ENCODE data around the gene ZMYND8.

ZMYND8 gene

GRCh38 chr20:47235853-47236638 lies 120.5 kb downstream of the ZMYND8 start:
- Histone ChIP-seq H3K4me1 (ENCODE audit: control insufficient read depth, insufficient read depth, low read depth, low read length) (peaks cover 14% of the 10 kb centered on the region), H3K18ac (ENCODE audit: low read depth in 1 of 2, low read length in 2 of 2) (no peak overlapping the region), H2BK12ac (ENCODE audit: low read length in 2 of 2) (no peak overlapping the region), H3K4me3 (ENCODE audit: insufficient read depth in 1 of 2, low read depth in 1 of 2, low read length in 2 of 2) (no peak overlapping the region), H3K4me2 (ENCODE audit: low read length, poor library complexity, severe bottlenecking) (no peak overlapping the region), H3K79me1 (replicated peaks; ENCODE audit: low read length, poor library complexity, severe bottlenecking) (peaks cover 30% of the 10 kb centered on the region), H2BK5ac (ENCODE audit: low read depth, low read length, poor library complexity, severe bottlenecking) (no peak overlapping the region), H3K14ac (ENCODE audit: low read length in 2 of 2) (no peak overlapping the region), H3K23ac (ENCODE audit: low read length in 2 of 2) (no peak overlapping the region), H3K4ac (ENCODE audit: low read depth in 1 of 2, low read length in 2 of 2) (no peak overlapping the region), H2AK5ac (ENCODE audit: low read length, severe bottlenecking) (no peak overlapping the region), H3K9ac (ENCODE audit: low read length) (no peak overlapping the region), H3K9me3 (ENCODE audit: control insufficient read depth, low read length) (no peaks in the 10 kb centered on the region), H4K91ac (ENCODE audit: low read length) (no peak overlapping the region), H3K36me3 (ENCODE audit: control insufficient read depth in 1 of 2, insufficient read depth in 2 of 2, low read depth in 1 of 2, low read length in 2 of 2) (peaks cover 38 to 69% of the 10 kb centered on the region in 2 experiments), H2AFZ (ENCODE audit: low read depth, low read length) (no peak overlapping the region), H4K8ac (ENCODE audit: low read length) (no peak overlapping the region), H3K27ac (ENCODE audit: low read length, poor library complexity, severe bottlenecking) (no peak overlapping the region), H3K27me3 (ENCODE audit: control insufficient read depth in 1 of 2, insufficient read depth in 1 of 2, low read length in 2 of 2) (no peaks in the 10 kb centered on the region), H2BK120ac (ENCODE audit: low read depth, low read length) (no peak overlapping the region), H2BK15ac (ENCODE audit: low read depth, poor library complexity, severe bottlenecking) (no peak overlapping the region)
- WGBS: 96% methylated on average over 13 of the region's 14 CpGs
- no peak for DNase-seq

GRCh38 chr20:47235111-47235510 lies 121.4 kb downstream of the ZMYND8 start:
- 95% methylated on average over 6 of the region's 6 CpGs for WGBS
- Histone ChIP-seq H2BK5ac (ENCODE audit: low read depth, low read length, poor library complexity, severe bottlenecking) (no peak overlapping the region), H4K8ac (ENCODE audit: low read length) (no peak overlapping the region)

GRCh38 chr20:47233333-47234188 lies 122.9 kb downstream of the ZMYND8 start:
- Histone ChIP-seq H3K4me2 (ENCODE audit: low read length, poor library complexity, severe bottlenecking) (no peak overlapping the region), H2BK15ac (ENCODE audit: low read depth, poor library complexity, severe bottlenecking) (no peak overlapping the region), H2AFZ (ENCODE audit: low read depth, low read length) (no peak overlapping the region), H3K4me3 (ENCODE audit: insufficient read depth in 1 of 2, low read depth in 1 of 2, low read length in 2 of 2) (no peak overlapping the region), H3K27ac (ENCODE audit: low read length, poor library complexity, severe bottlenecking) (peak overlapping the region; percentile 34), H3K23ac (ENCODE audit: low read length in 2 of 2) (no peak overlapping the region), H3K9ac (ENCODE audit: low read length) (no peak overlapping the region), H3K18ac (ENCODE audit: low read depth in 1 of 2, low read length in 2 of 2) (no peak overlapping the region), H4K91ac (ENCODE audit: low read length) (no peak overlapping the region), H3K14ac (ENCODE audit: low read length in 2 of 2) (no peak overlapping the region), H3K4me1 (ENCODE audit: control insufficient read depth, insufficient read depth, low read depth, low read length) (peaks cover 18% of the 10 kb centered on the region), H2BK12ac (ENCODE audit: low read length in 2 of 2) (no peak overlapping the region), H3K4ac (ENCODE audit: low read depth in 1 of 2, low read length in 2 of 2) (no peak overlapping the region), H3K79me1 (replicated peaks; ENCODE audit: low read length, poor library complexity, severe bottlenecking) (peaks cover 23% of the 10 kb centered on the region), H2AK5ac (ENCODE audit: low read length, severe bottlenecking) (peak overlapping the region; percentile 30), H2BK5ac (ENCODE audit: low read depth, low read length, poor library complexity, severe bottlenecking) (no peak overlapping the region), H3K36me3 (ENCODE audit: control insufficient read depth in 1 of 2, insufficient read depth in 2 of 2, low read depth in 1 of 2, low read length in 2 of 2) (peaks cover 34 to 77% of the 10 kb centered on the region in 2 experiments), H4K8ac (ENCODE audit: low read length) (no peak overlapping the region), H2BK120ac (ENCODE audit: low read depth, low read length) (no peak overlapping the region), H3K9me3 (ENCODE audit: control insufficient read depth, low read length) (no peaks in the 10 kb centered on the region), H3K27me3 (ENCODE audit: control insufficient read depth in 1 of 2, insufficient read depth in 1 of 2, low read length in 2 of 2) (no peaks in the 10 kb centered on the region)
- DNase-seq: peak; percentile 55
- WGBS: 97% methylated on average over 7 of the region's 9 CpGs

More at GRCh38 chr20:47235111-47235510, 121.4 kb downstream of the ZMYND8 start:
- H3K14ac ChIP-seq (ENCODE audit: low read length in 2 of 2): no peak overlapping the region
- no peak overlapping the region for H3K23ac ChIP-seq (ENCODE audit: low read length in 2 of 2)
- no peak overlapping the region for H2BK120ac ChIP-seq (ENCODE audit: low read depth, low read length)
- H3K27me3 ChIP-seq (ENCODE audit: control insufficient read depth in 1 of 2, insufficient read depth in 1 of 2, low read length in 2 of 2): no peaks in the 10 kb centered on the region
- H3K27ac ChIP-seq (ENCODE audit: low read length, poor library complexity, severe bottlenecking): no peak overlapping the region
- no peak overlapping the region for H3K4me3 ChIP-seq (ENCODE audit: insufficient read depth in 1 of 2, low read depth in 1 of 2, low read length in 2 of 2)
- no peak overlapping the region for H3K9ac ChIP-seq (ENCODE audit: low read length)
- no peak overlapping the region for H2BK12ac ChIP-seq (ENCODE audit: low read length in 2 of 2)
- H3K79me1 ChIP-seq (replicated peaks; ENCODE audit: low read length, poor library complexity, severe bottlenecking): peaks cover 29% of the 10 kb centered on the region
- H3K4me2 ChIP-seq (ENCODE audit: low read length, poor library complexity, severe bottlenecking): no peak overlapping the region
- no peak for DNase-seq
- peak overlapping the region in 1 of 2 experiments; percentile 56 for H3K18ac ChIP-seq (ENCODE audit: low read depth in 1 of 2, low read length in 2 of 2)
- no peak overlapping the region for H4K91ac ChIP-seq (ENCODE audit: low read length)
- H3K4ac ChIP-seq (ENCODE audit: low read depth in 1 of 2, low read length in 2 of 2): no peak overlapping the region
- H2BK15ac ChIP-seq (ENCODE audit: low read depth, poor library complexity, severe bottlenecking): no peak overlapping the region
- H2AK5ac ChIP-seq (ENCODE audit: low read length, severe bottlenecking): no peak overlapping the region
- peaks cover 18% of the 10 kb centered on the region for H3K4me1 ChIP-seq (ENCODE audit: control insufficient read depth, insufficient read depth, low read depth, low read length)
- H3K9me3 ChIP-seq (ENCODE audit: control insufficient read depth, low read length): no peaks in the 10 kb centered on the region
- H3K36me3 ChIP-seq (ENCODE audit: control insufficient read depth in 1 of 2, insufficient read depth in 2 of 2, low read depth in 1 of 2, low read length in 2 of 2): peaks cover 38 to 75% of the 10 kb centered on the region in 2 experiments
- H2AFZ ChIP-seq (ENCODE audit: low read depth, low read length): no peak overlapping the region

- peak overlapping the region; percentile 82 for H3K27ac ChIP-seq (ENCODE audit: low read length, poor library complexity, severe bottlenecking)
- H3K23ac ChIP-seq (ENCODE audit: low read length in 2 of 2): no peak overlapping the region
- peaks cover 33 to 74% of the 10 kb centered on the region in 2 experiments for H3K36me3 ChIP-seq (ENCODE audit: control insufficient read depth in 1 of 2, insufficient read depth in 2 of 2, low read depth in 1 of 2, low read length in 2 of 2)
- peaks cover 18% of the 10 kb centered on the region for H3K4me1 ChIP-seq (ENCODE audit: control insufficient read depth, insufficient read depth, low read depth, low read length)
- H3K9ac ChIP-seq (ENCODE audit: low read length): no peak overlapping the region
- H2BK15ac ChIP-seq (ENCODE audit: low read depth, poor library complexity, severe bottlenecking): no peak overlapping the region
- no peak overlapping the region for H4K8ac ChIP-seq (ENCODE audit: low read length)
- no peaks in the 10 kb centered on the region for H3K9me3 ChIP-seq (ENCODE audit: control insufficient read depth, low read length)
- 94% methylated on average over 3 of the region's 3 CpGs for WGBS
- peak overlapping the region; percentile 63 for H2BK5ac ChIP-seq (ENCODE audit: low read depth, low read length, poor library complexity, severe bottlenecking)
- no peak overlapping the region for H3K4ac ChIP-seq (ENCODE audit: low read depth in 1 of 2, low read length in 2 of 2)
- H2AFZ ChIP-seq (ENCODE audit: low read depth, low read length): no peak overlapping the region
- no peak overlapping the region for H3K14ac ChIP-seq (ENCODE audit: low read length in 2 of 2)
- no peak overlapping the region for H2AK5ac ChIP-seq (ENCODE audit: low read length, severe bottlenecking)
- H2BK12ac ChIP-seq (ENCODE audit: low read length in 2 of 2): no peak overlapping the region
- H3K4me3 ChIP-seq (ENCODE audit: insufficient read depth in 1 of 2, low read depth in 1 of 2, low read length in 2 of 2): no peak overlapping the region
- H3K79me1 ChIP-seq (replicated peaks; ENCODE audit: low read length, poor library complexity, severe bottlenecking): peaks cover 21% of the 10 kb centered on the region
- no peaks in the 10 kb centered on the region for H3K27me3 ChIP-seq (ENCODE audit: control insufficient read depth in 1 of 2, insufficient read depth in 1 of 2, low read length in 2 of 2)
- no peak overlapping the region for H4K91ac ChIP-seq (ENCODE audit: low read length)
- no peak overlapping the region for H2BK120ac ChIP-seq (ENCODE audit: low read depth, low read length)
- no peak for DNase-seq
- no peak overlapping the region for H3K4me2 ChIP-seq (ENCODE audit: low read length, poor library complexity, severe bottlenecking)
- no peak overlapping the region for H3K18ac ChIP-seq (ENCODE audit: low read depth in 1 of 2, low read length in 2 of 2)
Measured at GRCh38 chr20:47232518-47232917, 124.0 kb downstream of the ZMYND8 start.

Data from mesenchymal stem cell (in vitro differentiated cells and primary cell).